NCI-H748 (cell line): ENCODE data around the gene ERN1.

Experiments used
- DNase-seq: peaks from one replicate; lab custom pipeline; 2025; ENCODE audit not compliant: unreplicated experiment; lab: John Stamatoyannopoulos, UW

ERN1 gene

DNA sequence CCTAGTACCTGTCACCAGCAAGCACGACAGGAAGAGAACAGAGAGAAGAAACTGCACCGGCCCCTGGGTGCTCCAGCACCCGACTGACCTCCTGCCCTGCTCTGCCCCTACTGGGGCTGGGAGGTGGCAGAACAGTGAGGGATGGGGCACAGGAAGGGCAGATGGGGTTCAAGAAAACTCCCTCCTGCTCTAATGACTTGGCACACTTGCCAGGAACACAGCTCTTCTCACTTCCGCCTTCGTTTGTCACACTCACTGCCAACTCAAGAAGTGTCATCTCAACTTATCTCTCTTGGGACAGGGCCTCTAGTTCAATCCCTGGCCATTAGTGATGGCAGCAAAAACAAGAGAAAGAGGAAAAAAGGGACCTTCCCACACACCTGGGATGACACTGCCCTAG lies 66.9 kb downstream of the ERN1 start:
- no peak for DNase-seq

DNA sequence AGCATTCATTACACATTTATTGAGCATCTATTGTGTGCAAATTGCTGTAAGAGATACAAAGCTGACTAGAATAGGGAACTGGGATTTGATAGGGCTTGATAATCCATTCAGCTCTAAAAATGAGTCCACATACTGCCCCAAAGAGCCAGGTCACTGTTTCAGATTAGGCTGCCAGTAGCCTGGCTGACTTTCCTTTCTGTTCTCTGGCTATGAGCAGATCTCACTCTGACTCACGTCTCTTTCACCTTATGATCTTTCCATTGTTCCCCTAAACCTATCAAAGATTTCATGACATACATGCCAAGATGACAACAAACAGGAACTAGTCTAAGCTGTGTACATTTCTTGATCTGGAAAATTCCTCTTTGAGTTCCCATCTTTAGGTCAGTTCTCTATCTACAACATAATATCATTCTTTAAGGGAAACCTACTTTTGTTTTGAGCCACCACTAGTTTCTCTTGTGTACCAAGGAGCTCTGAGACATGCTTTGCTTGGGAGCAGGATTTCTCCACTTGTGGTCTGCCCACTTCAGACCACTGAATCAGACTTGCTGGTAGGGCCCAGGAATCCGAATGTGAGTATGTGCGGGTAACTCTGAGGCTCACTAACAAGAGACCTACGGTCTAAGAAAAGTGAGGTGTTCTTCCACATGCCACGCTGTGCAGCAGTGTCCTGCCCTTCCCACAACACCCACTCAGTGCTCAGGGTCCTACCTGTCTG lies 68.6 kb downstream of the ERN1 start:
- no peak for DNase-seq

DNA sequence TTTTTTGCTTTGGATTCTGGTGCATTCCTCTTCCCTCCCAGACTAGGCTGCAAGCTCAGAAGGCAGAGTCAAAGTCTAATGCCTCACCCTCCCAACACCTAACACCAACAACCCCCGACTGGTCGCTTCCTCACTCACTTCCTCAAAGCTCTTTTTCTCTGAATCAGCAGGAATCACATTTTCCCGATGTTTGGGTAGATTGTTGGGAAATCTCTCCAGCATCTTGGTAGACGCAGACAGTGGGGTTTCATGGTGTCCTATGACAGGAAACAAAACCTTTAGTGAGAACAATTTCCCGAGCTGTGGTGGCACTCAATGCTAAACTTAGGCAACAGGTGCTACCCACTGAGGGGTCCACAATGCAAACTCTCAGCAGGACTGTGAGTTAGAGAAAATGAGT lies 69.6 kb downstream of the ERN1 start:
- no peak for DNase-seq

DNA sequence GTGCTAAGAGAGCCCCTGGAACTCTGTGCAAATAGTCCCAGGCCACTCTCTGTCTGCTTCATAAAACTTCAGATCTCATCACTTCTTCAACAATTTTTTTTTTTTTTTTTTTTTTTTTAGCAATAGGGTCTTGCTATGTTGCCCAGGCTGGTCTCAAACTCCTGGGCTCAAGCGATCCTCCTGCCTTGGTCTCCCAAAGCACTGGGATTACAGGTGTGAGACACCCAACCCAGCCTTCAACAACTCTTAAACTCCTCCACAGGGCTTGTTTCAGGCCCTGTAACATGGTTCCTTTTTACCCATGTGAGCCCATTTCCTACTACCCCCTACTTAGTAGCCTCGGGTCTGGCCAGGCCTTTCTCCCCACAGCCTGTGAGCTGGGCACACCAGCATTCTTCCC lies 70.2 kb downstream of the ERN1 start:
- no peak for DNase-seq

DNA sequence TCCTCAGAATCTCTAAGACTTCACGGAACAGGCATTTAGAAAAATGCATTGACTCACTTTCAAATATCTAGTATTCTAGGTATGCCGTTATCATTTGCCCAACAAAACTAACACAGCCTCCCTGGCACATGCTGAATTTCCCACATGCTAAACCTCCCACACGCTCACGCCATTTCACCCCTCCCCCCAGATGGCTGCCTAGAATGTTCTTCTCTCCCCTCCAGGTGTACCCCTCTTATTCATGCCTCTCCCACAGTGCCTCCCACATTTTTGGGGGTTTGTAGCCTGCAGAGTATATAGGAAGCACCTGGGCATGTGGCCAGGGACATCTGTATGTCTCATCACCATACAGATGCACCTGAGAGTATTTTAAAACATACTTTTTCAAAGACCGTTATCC lies 71.3 kb downstream of the ERN1 start:
- no peak for DNase-seq

DNA sequence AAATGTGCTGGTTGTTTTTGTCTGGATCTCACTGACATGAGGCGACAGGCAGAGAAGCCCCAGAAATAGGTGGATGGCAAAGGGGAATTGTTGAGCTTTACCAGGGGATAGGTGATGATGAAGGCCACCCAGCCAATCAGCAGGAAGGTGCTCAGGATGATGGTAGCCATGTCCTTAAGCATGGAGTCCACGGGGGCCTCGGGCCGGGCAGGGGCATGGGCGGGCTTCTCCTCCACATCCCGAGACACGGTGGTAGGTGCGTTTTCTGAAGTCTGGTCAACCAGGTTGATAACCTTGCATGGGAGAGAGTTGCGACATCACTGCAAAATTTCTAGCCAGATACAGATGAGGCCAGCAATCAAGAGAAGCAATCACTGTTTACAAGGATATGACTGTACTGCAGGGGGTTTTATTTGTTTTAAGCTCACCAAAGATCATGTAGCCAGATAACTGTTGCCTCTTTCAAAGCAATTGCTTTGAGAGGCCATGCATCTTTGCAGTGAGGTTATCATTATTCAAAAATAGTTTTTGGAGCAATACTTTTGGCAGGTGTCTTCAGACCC lies 72.2 kb downstream of the ERN1 start:
- DNase-seq: no peak

DNA sequence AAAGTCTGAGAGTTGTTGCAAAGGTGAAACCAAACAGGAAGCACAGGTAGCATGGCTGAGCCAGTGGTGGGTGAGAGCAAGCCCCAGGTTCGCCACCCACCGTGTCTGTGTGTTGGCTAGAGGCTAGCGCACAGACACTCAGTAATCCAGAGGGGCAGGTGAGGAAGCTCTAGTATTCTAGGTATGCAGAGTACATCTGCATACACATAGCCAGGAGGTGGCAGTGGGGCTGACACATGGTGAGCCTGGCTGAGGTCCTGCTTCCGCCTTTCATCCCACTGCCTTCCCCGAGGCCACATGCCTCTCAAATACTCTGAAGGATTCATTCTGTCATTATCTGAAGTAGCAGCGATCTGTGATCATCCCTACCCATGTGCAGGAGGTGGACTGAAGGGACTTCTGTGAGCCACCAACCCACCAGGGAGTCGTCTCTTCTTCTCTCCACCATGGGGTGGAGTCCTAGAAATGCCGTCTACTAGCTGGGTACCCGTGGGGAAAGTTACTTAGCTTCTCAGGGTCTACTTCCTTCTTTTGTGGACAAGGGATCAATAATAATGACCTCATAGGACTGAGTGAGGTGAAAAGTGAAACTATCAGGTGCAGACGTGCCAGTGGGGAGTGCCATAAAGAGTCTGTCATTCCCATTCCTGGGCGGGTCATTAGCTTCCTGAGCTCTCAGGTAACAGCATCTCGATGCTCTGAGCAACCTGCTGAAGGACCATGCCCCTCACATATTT lies 73.5 kb downstream of the ERN1 start:
- DNase-seq: peak; percentile 18

DNA sequence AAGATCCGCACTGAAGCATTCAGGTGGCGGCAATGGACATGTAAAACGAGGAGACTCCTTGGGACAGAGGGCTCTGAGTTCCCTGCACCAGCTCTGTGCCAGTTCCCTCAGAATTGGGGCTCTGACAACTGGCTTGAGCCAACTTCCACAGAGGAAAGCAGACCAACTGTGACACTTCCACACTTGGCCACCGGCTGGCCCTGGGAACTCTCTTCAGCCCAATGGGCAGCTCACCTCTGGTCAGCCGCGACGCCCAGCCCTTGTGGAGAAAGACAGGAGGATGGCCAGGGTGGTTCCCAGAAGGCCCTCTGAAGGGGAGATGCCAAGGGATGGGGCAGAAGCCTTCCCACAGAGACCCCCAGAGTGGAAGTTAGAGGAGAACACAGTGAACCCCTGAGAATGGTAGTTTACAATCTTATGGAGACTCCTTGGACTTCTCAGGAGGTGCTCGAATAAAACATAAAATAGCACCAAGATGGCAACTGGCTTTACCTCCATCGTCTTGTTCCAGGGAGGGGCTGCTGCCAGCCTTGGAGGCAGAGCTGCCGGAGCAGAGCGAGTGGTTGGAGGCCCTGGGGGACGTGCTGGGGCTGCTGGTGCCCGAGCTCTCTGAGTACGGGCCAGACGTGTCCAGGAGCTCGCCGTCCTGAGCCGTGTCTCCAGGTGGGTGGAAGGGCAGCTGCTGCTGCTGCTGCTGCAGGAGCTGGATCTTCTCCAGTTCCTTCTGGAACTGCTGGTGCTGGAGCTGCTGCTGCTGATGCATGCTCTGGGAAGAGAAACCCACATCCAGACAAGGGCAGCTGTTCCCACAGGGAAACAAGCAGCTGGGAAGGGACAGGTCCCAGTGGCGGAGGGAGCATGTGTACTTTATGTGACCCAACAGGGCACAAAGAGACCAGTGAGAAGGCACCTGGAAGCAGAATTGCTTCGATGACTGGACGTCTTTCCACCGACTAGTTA lies 74.5 kb downstream of the ERN1 start:
- DNase-seq: no peak

DNA sequence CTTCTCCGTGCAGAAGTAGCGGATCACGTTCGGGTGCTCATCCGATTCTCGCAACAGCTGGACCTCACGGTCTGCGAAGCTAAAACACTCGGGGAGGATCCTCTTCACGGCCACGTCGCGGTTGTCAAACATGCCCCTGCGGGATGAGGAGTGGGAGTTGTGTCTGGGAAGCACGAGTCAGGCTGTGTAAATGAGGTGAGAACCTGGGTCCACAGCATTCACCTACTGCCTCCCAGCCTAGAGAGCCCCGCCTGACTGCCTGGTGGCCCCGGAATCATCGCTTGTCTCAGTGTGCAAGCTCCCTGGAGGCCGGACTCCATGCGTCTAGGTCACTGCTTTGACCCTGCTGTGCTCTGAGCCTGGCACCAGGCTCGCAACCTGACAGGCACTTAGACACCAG lies 75.6 kb downstream of the ERN1 start:
- DNase-seq: no peak

DNA sequence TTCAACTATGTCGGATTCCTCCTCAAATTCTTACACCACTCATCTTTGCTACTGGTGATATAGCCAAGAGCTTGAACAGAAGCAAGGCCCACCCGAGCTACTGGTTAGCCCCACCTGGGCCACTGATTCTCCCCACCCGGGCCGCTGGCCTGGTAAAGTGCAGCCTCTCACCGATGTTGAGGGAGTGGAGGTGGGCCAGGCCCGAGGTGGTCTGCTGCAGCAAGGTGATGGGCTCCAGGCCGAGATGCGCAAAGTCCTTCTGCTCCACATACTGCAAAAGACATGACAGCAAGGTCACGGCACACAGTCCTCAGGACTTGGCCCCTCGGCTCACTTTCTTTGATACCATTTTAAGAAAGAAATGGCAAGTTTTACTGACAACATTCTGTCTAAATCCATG lies 76.8 kb downstream of the ERN1 start:
- DNase-seq: no peak

DNA sequence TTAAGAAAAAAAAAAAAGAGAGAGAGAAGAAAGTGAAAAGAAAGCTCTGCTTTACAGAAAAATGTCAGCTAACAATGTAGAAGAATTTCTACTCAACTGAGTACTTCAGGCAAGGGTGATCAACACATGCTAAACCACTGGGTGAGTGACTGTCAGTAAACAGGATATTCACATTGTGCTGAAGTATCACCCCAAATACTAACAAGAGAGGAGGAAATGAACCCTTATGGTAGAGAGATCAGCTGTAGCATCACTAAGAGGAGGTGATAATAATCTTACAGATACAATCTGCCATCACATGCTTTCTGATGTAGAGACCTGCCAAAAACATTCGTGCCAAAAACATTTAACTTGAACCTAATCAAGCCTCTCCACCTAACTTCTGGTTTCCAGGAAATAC lies 78.8 kb downstream of the ERN1 start:
- DNase-seq: no peak

DNA sequence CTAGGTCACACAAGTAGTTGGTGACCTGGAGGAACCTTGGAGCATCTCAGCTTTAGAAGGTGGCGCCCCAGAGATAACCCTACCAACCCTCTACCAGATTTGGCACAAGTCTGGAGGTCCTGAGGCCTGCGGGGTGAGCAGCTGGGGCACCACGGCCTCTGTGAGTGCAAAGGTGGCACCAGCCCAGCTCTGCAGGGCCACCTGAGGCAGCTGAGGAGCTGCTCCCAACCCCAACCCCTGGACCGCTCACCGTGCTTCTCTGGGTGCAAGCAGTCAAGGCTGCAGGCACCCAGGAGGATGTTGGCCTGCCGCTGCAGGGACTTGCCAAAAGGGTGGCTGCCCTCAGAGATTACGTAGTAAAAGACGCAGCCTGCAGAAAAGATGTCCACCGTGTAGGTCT lies 81.1 kb downstream of the ERN1 start:
- no peak for DNase-seq

DNA sequence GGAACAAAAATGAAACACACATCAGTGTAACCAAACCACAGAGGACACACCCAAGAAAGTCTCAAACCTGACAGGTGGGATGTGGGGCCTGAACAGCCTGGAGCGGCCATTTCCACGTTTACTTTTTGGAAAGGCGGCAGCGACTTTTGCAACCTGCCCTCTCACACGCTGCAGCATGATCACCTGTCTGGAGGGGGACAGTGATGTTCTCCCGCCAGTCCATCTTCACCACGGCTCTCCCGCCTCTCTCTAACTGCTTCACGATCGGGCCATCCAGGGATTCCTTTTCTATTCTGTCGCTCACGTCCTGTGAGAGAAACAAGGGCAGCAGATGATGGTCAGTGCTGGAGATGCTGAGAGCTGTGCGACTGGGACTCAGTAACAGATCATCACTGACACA lies 84.8 kb downstream of the ERN1 start:
- no peak for DNase-seq

DNA sequence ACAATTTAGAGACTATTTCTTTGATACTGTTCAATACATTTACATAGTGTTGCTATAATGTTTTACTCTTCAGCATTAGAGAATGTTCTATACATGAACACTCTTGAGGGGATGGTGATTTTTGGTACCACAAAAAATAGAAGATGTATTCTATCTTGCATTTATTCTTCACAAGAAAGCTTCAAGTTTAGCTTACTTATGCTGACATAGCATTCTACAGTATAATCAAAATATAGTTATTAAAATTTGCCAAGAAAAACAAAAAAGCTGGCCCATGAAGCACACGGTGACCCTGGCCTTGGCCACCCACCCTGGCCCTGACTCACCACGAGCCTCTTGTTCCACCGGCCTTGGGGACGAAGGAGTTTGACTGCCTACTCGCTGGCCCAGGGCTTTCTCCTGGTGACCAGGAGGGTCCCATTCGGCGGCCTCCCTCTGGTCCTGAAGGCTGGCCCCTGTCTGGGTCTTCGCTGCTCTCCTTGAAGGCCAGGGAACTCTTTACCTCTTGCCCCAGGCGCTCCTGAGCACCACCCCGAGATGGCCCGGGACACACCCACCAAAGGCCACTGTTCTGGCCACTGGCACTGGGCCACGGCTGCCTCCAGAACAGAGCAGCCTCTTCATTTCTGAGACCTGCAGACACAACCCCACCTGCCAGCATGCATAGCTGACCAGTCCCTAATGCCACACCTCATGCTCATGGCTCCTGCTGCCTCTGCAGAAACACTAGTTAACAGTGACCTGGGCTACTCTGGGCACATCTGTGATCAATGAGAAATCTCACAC lies 87.1 kb downstream of the ERN1 start:
- no peak for DNase-seq

DNA sequence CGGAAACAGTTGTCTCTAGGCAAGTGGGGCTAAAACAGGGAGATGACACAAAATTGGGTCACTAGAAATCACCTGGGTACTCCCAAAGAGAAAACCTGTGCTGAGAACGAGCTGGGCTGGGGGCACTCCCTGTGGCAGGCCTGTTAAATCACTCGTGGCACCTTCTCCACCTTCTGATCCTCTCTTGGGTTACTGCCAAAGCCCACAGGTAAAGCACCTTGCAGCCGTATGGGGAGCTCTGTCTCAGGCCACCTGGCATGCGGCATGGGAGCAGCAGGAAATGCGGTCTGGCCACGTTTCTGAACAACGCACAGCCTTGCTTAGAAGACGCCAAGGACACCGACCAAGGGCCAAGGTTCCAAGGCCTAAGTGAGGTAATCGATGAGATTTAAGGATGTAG lies 88.0 kb downstream of the ERN1 start:
- no peak for DNase-seq

DNA sequence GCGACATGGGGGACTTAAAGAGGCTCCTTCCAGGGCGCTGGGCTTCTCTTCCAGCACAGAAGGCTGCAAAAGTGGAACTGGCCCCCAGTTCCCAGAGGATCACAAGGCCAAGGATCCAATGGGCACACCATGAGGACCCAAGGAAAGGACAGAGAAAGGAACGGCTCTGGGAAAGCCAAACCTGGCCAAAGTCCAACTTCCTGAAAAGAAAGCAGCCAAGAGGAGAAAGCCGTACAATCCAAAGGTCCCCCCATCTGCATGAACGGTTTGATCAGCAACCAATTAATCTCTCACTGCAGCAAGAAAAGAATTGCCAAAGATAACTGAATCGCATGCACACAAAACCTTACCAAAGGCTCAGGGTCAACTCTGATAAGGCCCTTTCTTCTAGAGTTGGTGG lies 89.7 kb downstream of the ERN1 start:
- no peak for DNase-seq

DNA sequence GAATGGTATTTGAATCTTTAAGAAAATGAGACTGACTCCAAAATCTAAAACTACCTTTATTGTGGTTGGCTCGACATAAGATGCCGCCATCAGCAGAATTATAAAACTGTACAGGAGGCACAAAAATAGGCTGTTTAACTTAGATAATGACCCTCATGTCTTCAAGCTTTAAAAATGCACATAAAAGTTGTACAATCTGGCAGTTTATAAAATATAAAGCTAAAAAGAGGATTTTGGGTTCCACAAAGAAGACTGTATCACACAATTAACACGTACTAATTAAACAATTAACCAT lies 90.9 kb downstream of the ERN1 start:
- no peak for DNase-seq

DNA sequence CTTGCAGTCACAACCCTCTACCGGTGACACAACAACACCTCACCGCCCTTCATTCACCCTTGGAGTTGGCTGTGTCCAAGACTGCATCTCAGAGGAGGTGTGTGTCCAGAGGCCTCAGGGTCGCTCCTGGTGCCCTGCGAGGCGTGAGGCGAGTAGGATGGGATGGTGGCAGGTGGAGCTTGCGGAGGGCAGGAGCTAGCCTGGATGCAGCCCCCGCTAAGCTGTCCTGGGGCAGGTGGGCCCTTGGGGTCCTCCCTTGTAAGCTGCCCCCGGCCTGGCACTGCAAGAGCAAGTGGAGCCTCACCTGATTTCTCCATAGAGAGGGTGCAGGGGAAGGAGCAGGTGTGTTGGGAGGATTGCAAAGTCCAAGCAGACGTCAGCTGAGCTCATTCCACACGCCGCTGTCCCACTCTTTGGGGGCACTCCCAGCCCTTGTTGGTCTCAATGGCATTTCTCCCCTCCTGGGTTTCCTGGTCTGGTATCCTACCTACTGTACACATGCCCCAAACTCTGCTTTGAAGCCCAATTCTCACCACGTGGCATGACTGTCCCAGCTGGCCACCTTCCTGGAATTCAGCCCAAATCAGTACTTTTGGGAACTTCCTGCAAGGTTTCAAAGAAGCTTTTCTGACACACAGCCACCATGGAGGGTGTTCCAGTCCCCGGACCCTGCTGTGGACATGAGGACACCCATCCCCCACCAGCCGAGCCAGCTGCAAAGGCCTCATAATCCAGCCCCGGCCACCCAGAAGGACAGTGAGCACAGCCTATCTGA lies 91.4 kb downstream of the ERN1 start:
- DNase-seq: no peak

DNA sequence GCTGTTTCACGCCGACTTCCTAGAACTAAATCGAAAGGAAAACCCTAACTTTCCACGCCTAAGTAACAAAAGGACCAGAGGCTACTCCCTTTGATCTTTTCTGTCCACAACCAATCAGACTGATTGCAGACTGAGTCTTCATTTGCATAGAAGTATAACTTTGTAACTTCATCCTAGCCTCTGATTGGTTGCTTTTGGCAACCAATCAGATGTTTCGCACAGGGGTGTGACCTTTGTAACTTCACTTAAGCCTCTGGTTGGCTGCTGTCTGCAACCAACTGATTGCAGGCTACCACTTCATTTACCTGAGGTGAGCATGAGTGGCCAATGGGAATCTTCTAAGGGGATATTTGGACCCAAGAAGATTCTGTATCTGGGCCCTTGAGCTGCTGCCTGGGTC lies 92.1 kb downstream of the ERN1 start:
- DNase-seq: no peak

DNA sequence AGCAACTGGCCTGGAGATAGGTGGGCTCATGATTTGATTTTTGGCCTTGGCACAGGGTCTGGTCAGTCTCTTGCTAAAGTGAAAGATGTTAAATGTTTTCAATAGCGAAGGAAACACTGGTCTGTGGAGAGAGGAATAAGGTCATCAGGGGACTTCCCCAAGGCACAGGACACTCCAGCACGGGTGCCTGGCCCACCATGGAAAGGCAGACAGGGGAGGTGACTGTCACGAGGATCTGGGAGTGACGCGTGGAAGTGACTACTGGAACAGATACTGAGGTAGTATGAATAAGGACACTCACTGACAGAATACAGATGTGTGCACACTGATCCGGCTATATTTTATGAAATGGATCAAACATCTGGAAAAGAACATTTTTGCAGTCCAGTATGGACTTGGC lies 92.8 kb downstream of the ERN1 start:
- no peak for DNase-seq
